ENCODE data around the gene CDKAL1.

DNA sequence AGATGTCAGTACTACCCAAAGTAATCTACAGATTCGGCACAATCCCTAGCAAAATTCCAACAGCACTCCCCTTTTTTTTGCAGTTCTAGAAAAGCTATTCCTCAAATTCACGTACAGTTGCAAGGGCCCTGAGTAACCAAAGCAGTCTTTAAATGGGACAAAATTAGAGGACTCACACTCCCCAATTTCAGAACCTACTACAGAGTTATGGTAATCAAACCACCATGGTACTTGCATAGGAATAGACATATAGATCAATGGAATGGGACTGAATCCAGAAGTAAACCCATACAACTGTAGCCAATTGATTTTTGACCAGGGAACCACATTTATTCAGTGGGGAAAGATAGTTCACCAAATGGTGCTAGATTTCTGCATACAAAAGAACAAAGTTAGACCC, 350.8 kb downstream of the CDKAL1 start:
- TF ChIP-seq, protein P1, sequence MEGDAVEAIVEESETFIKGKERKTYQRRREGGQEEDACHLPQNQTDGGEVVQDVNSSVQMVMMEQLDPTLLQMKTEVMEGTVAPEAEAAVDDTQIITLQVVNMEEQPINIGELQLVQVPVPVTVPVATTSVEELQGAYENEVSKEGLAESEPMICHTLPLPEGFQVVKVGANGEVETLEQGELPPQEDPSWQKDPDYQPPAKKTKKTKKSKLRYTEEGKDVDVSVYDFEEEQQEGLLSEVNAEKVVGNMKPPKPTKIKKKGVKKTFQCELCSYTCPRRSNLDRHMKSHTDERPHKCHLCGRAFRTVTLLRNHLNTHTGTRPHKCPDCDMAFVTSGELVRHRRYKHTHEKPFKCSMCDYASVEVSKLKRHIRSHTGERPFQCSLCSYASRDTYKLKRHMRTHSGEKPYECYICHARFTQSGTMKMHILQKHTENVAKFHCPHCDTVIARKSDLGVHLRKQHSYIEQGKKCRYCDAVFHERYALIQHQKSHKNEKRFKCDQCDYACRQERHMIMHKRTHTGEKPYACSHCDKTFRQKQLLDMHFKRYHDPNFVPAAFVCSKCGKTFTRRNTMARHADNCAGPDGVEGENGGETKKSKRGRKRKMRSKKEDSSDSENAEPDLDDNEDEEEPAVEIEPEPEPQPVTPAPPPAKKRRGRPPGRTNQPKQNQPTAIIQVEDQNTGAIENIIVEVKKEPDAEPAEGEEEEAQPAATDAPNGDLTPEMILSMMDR (conservative IDR thresholded peaks at IDR 0.05; ENCODE audit: low read depth, low read length), result no peak
- TF ChIP-seq EZH2 (IDR thresholded peaks at IDR 0.05; ENCODE audit: low read length, unreplicated experiment), result no peak
